ENCODE data around the gene ARHGAP9. TPM values are rescaled to one million over a fixed set of nuclear protein-coding genes. Genes with fewer than 3 reads are reported as not detected.

The ARHGAP9 gene
- total RNA-seq, 1 experiment from 2014 or later = 3.6 TPM

DNA sequence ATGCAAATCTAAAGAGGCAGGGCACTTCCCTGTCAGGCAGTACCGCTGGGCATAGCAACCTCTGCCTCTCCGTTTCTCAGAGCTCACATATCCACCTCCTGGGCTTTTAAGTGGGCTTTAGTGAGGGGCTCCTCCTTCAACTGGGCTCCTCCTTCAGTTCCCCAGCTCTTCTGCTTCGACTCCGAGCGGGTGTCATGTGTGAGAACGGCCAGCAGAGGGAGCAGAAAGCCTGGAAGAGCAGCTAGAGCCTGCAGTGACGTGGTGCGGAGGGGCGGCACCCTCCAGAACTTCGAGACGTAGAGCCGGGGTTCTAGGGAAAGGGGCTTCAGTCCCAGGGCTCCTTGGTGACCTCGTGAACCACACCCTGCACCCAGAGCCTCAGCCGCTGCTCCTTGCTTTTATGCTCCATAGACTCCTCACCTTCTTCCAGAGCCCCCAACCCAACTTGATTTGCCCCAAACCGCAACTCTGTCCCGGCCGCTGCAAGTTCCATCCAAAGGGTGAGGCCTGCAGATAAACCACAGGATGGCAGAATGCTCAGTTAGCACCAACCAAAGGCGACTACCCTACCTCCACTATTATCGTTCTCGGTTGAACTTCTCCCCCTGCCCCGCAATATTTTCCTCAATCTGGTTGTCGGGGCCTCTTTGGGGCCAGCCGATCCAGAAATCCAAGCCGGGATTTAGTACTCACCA lies 20.5 kb downstream of the ARHGAP9 start:
- peak; percentile 99 for DNase-seq (ENCODE audit: low spot score)
- no peaks in the 10 kb centered on the region for H3K36me3 Mint-ChIP-seq
- ChIA-PET CTCF (interaction anchor here (0.6 to 5.2 kb wide), 65 partner anchors 9 to 822 kb away, joined by 3 to 88 read pairs (median 4); partner anchors contain the start of genes DCTN2, DDIT3, INHBC and LRP1), POLR2A (interaction anchor here (0.7 to 2.0 kb wide), 15 partner anchors 12 to 233 kb away, joined by 3 to 9 read pairs (median 3); partner anchors contain the start of genes DDIT3 and SHMT2)
- peaks cover 52% of the 10 kb centered on the region for H3K4me1 Mint-ChIP-seq
- H3K27me3 Mint-ChIP-seq (ENCODE audit: low read depth) = peaks cover 7% of the 10 kb centered on the region
- peak overlapping the region; percentile 100 for H3K27ac Mint-ChIP-seq
- peak; percentile 60 for ATAC-seq
- H3K9me3 Mint-ChIP-seq = no peaks in the 10 kb centered on the region
- H3K4me3 Mint-ChIP-seq = peak overlapping the region; percentile 96
- TF ChIP-seq, protein P1, sequence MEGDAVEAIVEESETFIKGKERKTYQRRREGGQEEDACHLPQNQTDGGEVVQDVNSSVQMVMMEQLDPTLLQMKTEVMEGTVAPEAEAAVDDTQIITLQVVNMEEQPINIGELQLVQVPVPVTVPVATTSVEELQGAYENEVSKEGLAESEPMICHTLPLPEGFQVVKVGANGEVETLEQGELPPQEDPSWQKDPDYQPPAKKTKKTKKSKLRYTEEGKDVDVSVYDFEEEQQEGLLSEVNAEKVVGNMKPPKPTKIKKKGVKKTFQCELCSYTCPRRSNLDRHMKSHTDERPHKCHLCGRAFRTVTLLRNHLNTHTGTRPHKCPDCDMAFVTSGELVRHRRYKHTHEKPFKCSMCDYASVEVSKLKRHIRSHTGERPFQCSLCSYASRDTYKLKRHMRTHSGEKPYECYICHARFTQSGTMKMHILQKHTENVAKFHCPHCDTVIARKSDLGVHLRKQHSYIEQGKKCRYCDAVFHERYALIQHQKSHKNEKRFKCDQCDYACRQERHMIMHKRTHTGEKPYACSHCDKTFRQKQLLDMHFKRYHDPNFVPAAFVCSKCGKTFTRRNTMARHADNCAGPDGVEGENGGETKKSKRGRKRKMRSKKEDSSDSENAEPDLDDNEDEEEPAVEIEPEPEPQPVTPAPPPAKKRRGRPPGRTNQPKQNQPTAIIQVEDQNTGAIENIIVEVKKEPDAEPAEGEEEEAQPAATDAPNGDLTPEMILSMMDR (IDR thresholded peaks at IDR 0.05) = peak; percentile 95
- TF ChIP-seq, protein P2, sequence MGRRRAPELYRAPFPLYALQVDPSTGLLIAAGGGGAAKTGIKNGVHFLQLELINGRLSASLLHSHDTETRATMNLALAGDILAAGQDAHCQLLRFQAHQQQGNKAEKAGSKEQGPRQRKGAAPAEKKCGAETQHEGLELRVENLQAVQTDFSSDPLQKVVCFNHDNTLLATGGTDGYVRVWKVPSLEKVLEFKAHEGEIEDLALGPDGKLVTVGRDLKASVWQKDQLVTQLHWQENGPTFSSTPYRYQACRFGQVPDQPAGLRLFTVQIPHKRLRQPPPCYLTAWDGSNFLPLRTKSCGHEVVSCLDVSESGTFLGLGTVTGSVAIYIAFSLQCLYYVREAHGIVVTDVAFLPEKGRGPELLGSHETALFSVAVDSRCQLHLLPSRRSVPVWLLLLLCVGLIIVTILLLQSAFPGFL (CRISPR knock-in tag; IDR thresholded peaks at IDR 0.05; ENCODE audit: borderline replicate concordance) = no peak
- TF ChIP-seq EMX1 (CRISPR knock-in tag; IDR thresholded peaks at IDR 0.05) (0 out of 2 replicates have a peak, but pooled peaks have one; percentile 40), TEAD1 (CRISPR knock-in tag; IDR thresholded peaks at IDR 0.05) (0 out of 2 replicates have a peak, but pooled peaks have one; percentile 23), IRF2 (CRISPR knock-in tag; IDR thresholded peaks at IDR 0.05; ENCODE audit: borderline replicate concordance, low read depth) (no peak), NR1H2 (CRISPR knock-in tag; IDR thresholded peaks at IDR 0.05) (no peak), GTF2I (CRISPR knock-in tag; conservative IDR thresholded peaks at IDR 0.05) (no peak), HMGA2 (CRISPR knock-in tag; IDR thresholded peaks at IDR 0.05) (no peak), FOXP1 (CRISPR knock-in tag; IDR thresholded peaks at IDR 0.05; ENCODE audit: borderline replicate concordance) (peak; percentile 52; the same call in 1 of the 2 replicates), NR3C1 (CRISPR knock-in tag; conservative IDR thresholded peaks at IDR 0.05; ENCODE audit: low read depth) (0 out of 2 replicates have a peak, but pooled peaks have one; percentile 70), ETV6 (CRISPR knock-in tag; IDR thresholded peaks at IDR 0.05) (peak; percentile 78), CREM (CRISPR knock-in tag; IDR thresholded peaks at IDR 0.05) (peak; percentile 48; the same call in 1 of the 2 replicates)
- TF ChIP-seq, protein P3, sequence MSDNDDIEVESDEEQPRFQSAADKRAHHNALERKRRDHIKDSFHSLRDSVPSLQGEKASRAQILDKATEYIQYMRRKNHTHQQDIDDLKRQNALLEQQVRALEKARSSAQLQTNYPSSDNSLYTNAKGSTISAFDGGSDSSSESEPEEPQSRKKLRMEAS (CRISPR knock-in tag; IDR thresholded peaks at IDR 0.05) = peak; percentile 56; the same call in 1 of the 2 replicates
- TF ChIP-seq, protein P4, sequence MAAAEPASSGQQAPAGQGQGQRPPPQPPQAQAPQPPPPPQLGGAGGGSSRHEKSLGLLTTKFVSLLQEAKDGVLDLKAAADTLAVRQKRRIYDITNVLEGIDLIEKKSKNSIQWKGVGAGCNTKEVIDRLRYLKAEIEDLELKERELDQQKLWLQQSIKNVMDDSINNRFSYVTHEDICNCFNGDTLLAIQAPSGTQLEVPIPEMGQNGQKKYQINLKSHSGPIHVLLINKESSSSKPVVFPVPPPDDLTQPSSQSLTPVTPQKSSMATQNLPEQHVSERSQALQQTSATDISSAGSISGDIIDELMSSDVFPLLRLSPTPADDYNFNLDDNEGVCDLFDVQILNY (CRISPR knock-in tag; IDR thresholded peaks at IDR 0.05) = no peak
- TF ChIP-seq, protein P5, sequence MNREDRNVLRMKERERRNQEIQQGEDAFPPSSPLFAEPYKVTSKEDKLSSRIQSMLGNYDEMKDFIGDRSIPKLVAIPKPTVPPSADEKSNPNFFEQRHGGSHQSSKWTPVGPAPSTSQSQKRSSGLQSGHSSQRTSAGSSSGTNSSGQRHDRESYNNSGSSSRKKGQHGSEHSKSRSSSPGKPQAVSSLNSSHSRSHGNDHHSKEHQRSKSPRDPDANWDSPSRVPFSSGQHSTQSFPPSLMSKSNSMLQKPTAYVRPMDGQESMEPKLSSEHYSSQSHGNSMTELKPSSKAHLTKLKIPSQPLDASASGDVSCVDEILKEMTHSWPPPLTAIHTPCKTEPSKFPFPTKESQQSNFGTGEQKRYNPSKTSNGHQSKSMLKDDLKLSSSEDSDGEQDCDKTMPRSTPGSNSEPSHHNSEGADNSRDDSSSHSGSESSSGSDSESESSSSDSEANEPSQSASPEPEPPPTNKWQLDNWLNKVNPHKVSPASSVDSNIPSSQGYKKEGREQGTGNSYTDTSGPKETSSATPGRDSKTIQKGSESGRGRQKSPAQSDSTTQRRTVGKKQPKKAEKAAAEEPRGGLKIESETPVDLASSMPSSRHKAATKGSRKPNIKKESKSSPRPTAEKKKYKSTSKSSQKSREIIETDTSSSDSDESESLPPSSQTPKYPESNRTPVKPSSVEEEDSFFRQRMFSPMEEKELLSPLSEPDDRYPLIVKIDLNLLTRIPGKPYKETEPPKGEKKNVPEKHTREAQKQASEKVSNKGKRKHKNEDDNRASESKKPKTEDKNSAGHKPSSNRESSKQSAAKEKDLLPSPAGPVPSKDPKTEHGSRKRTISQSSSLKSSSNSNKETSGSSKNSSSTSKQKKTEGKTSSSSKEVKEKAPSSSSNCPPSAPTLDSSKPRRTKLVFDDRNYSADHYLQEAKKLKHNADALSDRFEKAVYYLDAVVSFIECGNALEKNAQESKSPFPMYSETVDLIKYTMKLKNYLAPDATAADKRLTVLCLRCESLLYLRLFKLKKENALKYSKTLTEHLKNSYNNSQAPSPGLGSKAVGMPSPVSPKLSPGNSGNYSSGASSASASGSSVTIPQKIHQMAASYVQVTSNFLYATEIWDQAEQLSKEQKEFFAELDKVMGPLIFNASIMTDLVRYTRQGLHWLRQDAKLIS (CRISPR knock-in tag; IDR thresholded peaks at IDR 0.05; ENCODE audit: borderline replicate concordance) = 0 out of 2 replicates have a peak, but pooled peaks have one; percentile 87
- TF ChIP-seq, protein P6, sequence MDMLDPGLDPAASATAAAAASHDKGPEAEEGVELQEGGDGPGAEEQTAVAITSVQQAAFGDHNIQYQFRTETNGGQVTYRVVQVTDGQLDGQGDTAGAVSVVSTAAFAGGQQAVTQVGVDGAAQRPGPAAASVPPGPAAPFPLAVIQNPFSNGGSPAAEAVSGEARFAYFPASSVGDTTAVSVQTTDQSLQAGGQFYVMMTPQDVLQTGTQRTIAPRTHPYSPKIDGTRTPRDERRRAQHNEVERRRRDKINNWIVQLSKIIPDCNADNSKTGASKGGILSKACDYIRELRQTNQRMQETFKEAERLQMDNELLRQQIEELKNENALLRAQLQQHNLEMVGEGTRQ (CRISPR knock-in tag; IDR thresholded peaks at IDR 0.05) = peak; percentile 61
- TF ChIP-seq, protein P7, sequence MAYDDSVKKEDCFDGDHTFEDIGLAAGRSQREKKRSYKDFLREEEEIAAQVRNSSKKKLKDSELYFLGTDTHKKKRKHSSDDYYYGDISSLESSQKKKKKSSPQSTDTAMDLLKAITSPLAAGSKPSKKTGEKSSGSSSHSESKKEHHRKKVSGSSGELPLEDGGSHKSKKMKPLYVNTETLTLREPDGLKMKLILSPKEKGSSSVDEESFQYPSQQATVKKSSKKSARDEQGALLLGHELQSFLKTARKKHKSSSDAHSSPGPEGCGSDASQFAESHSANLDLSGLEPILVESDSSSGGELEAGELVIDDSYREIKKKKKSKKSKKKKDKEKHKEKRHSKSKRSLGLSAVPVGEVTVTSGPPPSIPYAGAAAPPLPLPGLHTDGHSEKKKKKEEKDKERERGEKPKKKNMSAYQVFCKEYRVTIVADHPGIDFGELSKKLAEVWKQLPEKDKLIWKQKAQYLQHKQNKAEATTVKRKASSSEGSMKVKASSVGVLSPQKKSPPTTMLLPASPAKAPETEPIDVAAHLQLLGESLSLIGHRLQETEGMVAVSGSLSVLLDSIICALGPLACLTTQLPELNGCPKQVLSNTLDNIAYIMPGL (CRISPR knock-in tag; IDR thresholded peaks at IDR 0.05) = peak; percentile 38; the same call in 1 of the 2 replicates
- TF ChIP-seq, protein P8, sequence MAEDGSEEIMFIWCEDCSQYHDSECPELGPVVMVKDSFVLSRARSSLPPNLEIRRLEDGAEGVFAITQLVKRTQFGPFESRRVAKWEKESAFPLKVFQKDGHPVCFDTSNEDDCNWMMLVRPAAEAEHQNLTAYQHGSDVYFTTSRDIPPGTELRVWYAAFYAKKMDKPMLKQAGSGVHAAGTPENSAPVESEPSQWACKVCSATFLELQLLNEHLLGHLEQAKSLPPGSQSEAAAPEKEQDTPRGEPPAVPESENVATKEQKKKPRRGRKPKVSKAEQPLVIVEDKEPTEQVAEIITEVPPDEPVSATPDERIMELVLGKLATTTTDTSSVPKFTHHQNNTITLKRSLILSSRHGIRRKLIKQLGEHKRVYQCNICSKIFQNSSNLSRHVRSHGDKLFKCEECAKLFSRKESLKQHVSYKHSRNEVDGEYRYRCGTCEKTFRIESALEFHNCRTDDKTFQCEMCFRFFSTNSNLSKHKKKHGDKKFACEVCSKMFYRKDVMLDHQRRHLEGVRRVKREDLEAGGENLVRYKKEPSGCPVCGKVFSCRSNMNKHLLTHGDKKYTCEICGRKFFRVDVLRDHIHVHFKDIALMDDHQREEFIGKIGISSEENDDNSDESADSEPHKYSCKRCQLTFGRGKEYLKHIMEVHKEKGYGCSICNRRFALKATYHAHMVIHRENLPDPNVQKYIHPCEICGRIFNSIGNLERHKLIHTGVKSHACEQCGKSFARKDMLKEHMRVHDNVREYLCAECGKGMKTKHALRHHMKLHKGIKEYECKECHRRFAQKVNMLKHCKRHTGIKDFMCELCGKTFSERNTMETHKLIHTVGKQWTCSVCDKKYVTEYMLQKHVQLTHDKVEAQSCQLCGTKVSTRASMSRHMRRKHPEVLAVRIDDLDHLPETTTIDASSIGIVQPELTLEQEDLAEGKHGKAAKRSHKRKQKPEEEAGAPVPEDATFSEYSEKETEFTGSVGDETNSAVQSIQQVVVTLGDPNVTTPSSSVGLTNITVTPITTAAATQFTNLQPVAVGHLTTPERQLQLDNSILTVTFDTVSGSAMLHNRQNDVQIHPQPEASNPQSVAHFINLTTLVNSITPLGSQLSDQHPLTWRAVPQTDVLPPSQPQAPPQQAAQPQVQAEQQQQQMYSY (CRISPR knock-in tag; IDR thresholded peaks at IDR 0.05) = peak; percentile 96
